PC-3 (cell line): ENCODE results near the gene PDK4.

ENCODE experiments used
- CTCF ChIP-seq: fragments of 300-600 bp; sonication (generic); conservative IDR thresholded peaks from 2 replicates; pipeline ENCODE4 v1.5.1; 2017; ENCODE audit warnings: antibody characterized with exemption, low read depth, mild to moderate bottlenecking, low read length
- EZH2 ChIP-seq: fragments of 300-600 bp; sonication (generic); IDR thresholded peaks from one replicate; pipeline ENCODE4 v1.6.1; 2017; ENCODE audit warnings: antibody characterized with exemption, mild to moderate bottlenecking, low read length; ENCODE audit not compliant: unreplicated experiment

GRCh38 chr7:95540366-95540765, 56.0 kb downstream of the PDK4 start:
- TF ChIP-seq CTCF: no peak
- TF ChIP-seq EZH2: no peak
